K562 (cell line): Measurements from ENCODE around the gene TRAF3IP3. TPM values are rescaled to one million over a fixed set of nuclear protein-coding genes. Genes with fewer than 3 reads are reported as not detected.

Source experiments
- BDP1 ChIP-seq: IDR thresholded peaks from 3 replicates; pipeline ENCODE4 v1.6.1; 2011; ENCODE audit not compliant: insufficient read length, insufficient read depth
- CBX3 ChIP-seq, 2 experiments: IDR thresholded peaks; 1 replicate in 1 of 2; 2 replicates in 1 of 2; pipeline ENCODE4 v1.6.1; 2012; ENCODE audit warnings: inconsistent platforms in 2 of 2, low read length in 2 of 2, borderline replicate concordance in 1 of 2, control low read depth in 1 of 2
- CEBPZ ChIP-seq: fragments of 150-350 bp; IDR thresholded peaks from 2 replicates; pipeline ENCODE4 v1.6.1; 2014; ENCODE audit warnings: low read depth, mild to moderate bottlenecking, low read length, borderline replicate concordance
- DIDO1 ChIP-seq: fragments of 450-650 bp; IDR thresholded peaks from 2 replicates; pipeline ENCODE4 v1.6.1; 2016; ENCODE audit warnings: low read depth, missing biosample characterization, missing genetic modification characterization
- DMBX1 ChIP-seq: fragments of 250-450 bp; sonication (Bioruptor Pico); IDR thresholded peaks from 2 replicates; pipeline ENCODE4 v1.8.0; 2022; ENCODE audit warnings: inconsistent platforms, mild to moderate bottlenecking, moderate library complexity, borderline replicate concordance
- FOXK1 ChIP-seq: sonication (generic); formaldehyde crosslinking; IDR thresholded peaks from 2 replicates; pipeline ENCODE4 v1.8.0; 2022; ENCODE audit warnings: missing genetic modification reagents, mild to moderate bottlenecking, borderline replicate concordance
- GMEB1 ChIP-seq: fragments of 250-450 bp; sonication (Bioruptor Pico); IDR thresholded peaks from 2 replicates; pipeline ENCODE4 v1.4.0; 2020; ENCODE audit warnings: mild to moderate bottlenecking
- HOXB6 ChIP-seq: fragments of 250-450 bp; sonication (Bioruptor Pico); IDR thresholded peaks from 2 replicates; pipeline ENCODE4 v1.5.1; 2022; ENCODE audit warnings: mild to moderate bottlenecking, borderline replicate concordance
- MTA3 ChIP-seq: fragments of 450-650 bp; formaldehyde crosslinking; IDR thresholded peaks from 2 replicates; pipeline ENCODE4 v1.6.1; 2017; ENCODE audit warnings: mild to moderate bottlenecking, borderline replicate concordance
- NCOR1 ChIP-seq: fragments of 450-650 bp; IDR thresholded peaks from 2 replicates; pipeline ENCODE4 v1.6.1; 2016; ENCODE audit warnings: mild to moderate bottlenecking, moderate library complexity
- NFE2L1 ChIP-seq: fragments of 450-650 bp; IDR thresholded peaks from 2 replicates; pipeline ENCODE4 v1.6.1; 2016; ENCODE audit warnings: missing genetic modification characterization, low read depth, mild to moderate bottlenecking, missing compliant biosample characterization, moderate library complexity, borderline replicate concordance
- RAD51 ChIP-seq: fragments of 450-650 bp; IDR thresholded peaks from 2 replicates; pipeline ENCODE4 v1.7.1; 2016; ENCODE audit warnings: low read depth, mild to moderate bottlenecking, borderline replicate concordance
- SFPQ ChIP-seq: fragments of 200-400 bp; formaldehyde crosslinking; IDR thresholded peaks from 2 replicates; pipeline ENCODE4 v1.6.1; 2017; ENCODE audit warnings: mild to moderate bottlenecking, low read depth, low read length, moderate library complexity
- STAG1 ChIP-seq: sonication (generic); formaldehyde crosslinking; IDR thresholded peaks from 2 replicates; pipeline ENCODE4 v1.5.0; 2020; ENCODE audit warnings: missing genetic modification reagents, borderline replicate concordance
- THRAP3 ChIP-seq: fragments of 450-650 bp; IDR thresholded peaks from 2 replicates; pipeline ENCODE4 v1.6.1; 2016; ENCODE audit warnings: mild to moderate bottlenecking, inconsistent platforms, borderline replicate concordance
- ZKSCAN8 ChIP-seq: fragments of 200-800 bp; sonication (Bioruptor generic); IDR thresholded peaks from 2 replicates; pipeline ENCODE4 v1.6.1; 2016; ENCODE audit warnings: missing genetic modification characterization, missing compliant biosample characterization
- ZNF253 ChIP-seq: fragments of 250-450 bp; sonication (Bioruptor Pico); conservative IDR thresholded peaks from 2 replicates; pipeline ENCODE4 v1.6.1; 2021; ENCODE audit warnings: mild to moderate bottlenecking
- ZNF449 ChIP-seq: fragments of 250-450 bp; sonication (Bioruptor Pico); IDR thresholded peaks from 2 replicates; pipeline ENCODE4 v1.8.0; 2022; ENCODE audit warnings: moderate library complexity, mild to moderate bottlenecking, inconsistent platforms
- ZNF695 ChIP-seq: fragments of 450-650 bp; formaldehyde crosslinking; IDR thresholded peaks from 2 replicates; pipeline ENCODE4 v1.4.0; 2020; ENCODE audit warnings: mild to moderate bottlenecking, moderate library complexity
- ZNF696 ChIP-seq: fragments of 250-450 bp; sonication (Bioruptor Pico); conservative IDR thresholded peaks from 2 replicates; pipeline ENCODE4 v1.4.0; 2020; ENCODE audit warnings: mild to moderate bottlenecking, moderate library complexity
- polyA plus RNA-seq, 8 experiments: library from polyadenylated mRNA; depleted of rRNA in 4 of 8; stranded (reverse) in 5 of 8; unstranded in 3 of 8; fragments of >200 nt; fragmentation: Nextera tagmentation in 2 of 8; fragmentation: Illumina TruSeq in 1 of 8; extraction: Ambion mirVana in 2 of 8; extraction: Trizol in 1 of 8; gene quantifications; 2 replicates each; pipeline versions ENCODE4 v1.2.1 to v1.2.3, GENCODE V29; 2011 to 2014; ENCODE audit warnings: inconsistent platforms in 1 of 8, missing spikeins in 1 of 8
- total RNA-seq, 7 experiments: library from RNA; depleted of rRNA in 6 of 7; stranded (reverse); fragments of >200 nt in 6 of 7; fragmentation: Illumina TruSeq in 2 of 7; extraction: Trizol in 2 of 7; gene quantifications; 2 replicates each; pipeline versions ENCODE4 v1.2.1 to v1.2.3, GENCODE V29; 2011 to 2021; ENCODE audit warnings: low replicate concordance in 1 of 7

TRAF3IP3 gene
- total and polyA plus RNA-seq, 9 of the 15 experiments (the other 6 are each of a cell fraction or from before 2014, with no cell fraction given), result 0.06 to 1.1 (median 0.31) TPM

- no peak for TF ChIP-seq ZNF449 (CRISPR knock-in tag)
- TF ChIP-seq STAG1 (CRISPR knock-in tag), result no peak
- no peak for TF ChIP-seq MTA3
- TF ChIP-seq BDP1, result no peak
- no peak for TF ChIP-seq HOXB6 (CRISPR knock-in tag)
- TF ChIP-seq FOXK1 (CRISPR knock-in tag), result no peak
- TF ChIP-seq ZKSCAN8 (CRISPR knock-in tag), result 0 out of 2 replicates have a peak, but pooled peaks have one; percentile 73
- peak in 1 of 2 experiments; percentile 65; a peak in 1 of 3 replicates for TF ChIP-seq CBX3 (IDR thresholded peaks at IDR 0.05; ENCODE audit: borderline replicate concordance in 1 of 2, low read length in 2 of 2)
- TF ChIP-seq THRAP3, result no peak
- no peak for TF ChIP-seq DIDO1 (tag)
- no peak for TF ChIP-seq RAD51
- no peak for TF ChIP-seq ZNF253 (CRISPR knock-in tag)
- TF ChIP-seq ZNF695 (CRISPR knock-in tag), result no peak
- no peak for TF ChIP-seq GMEB1 (CRISPR knock-in tag)
- TF ChIP-seq CEBPZ, result no peak
- TF ChIP-seq ZNF696, result no peak
- no peak for TF ChIP-seq NFE2L1
- 0 out of 2 replicates have a peak, but pooled peaks have one; percentile 48 for TF ChIP-seq DMBX1 (CRISPR knock-in tag)
- TF ChIP-seq SFPQ, result no peak
- TF ChIP-seq NCOR1, result peak; percentile 49; the same call in 1 of the 2 replicates
Observed at GRCh38 chr1:209808059-209808581, 52.3 kb downstream of the TRAF3IP3 start (continued).
